H4 (cell line): ENCODE measurements around the gene CTNNA2. TPM values are rescaled to one million over a fixed set of nuclear protein-coding genes. Genes with fewer than 3 reads are reported as not detected.

Experiments
- DNase-seq: peaks from one replicate; pipeline ENCODE4 v3.0.0-alpha.2; 2015; ENCODE audit warnings: low spot score
- total RNA-seq: library from RNA; depleted of rRNA; stranded (reverse); fragments of >200 nt; shearing (Covaris generic); gene quantifications from 2 replicates; pipeline ENCODE4 v1.2.3, GENCODE V29; 2014

CTNNA2 gene
- total RNA-seq, 1 experiment from 2014 or later: 0.39 TPM

DNA sequence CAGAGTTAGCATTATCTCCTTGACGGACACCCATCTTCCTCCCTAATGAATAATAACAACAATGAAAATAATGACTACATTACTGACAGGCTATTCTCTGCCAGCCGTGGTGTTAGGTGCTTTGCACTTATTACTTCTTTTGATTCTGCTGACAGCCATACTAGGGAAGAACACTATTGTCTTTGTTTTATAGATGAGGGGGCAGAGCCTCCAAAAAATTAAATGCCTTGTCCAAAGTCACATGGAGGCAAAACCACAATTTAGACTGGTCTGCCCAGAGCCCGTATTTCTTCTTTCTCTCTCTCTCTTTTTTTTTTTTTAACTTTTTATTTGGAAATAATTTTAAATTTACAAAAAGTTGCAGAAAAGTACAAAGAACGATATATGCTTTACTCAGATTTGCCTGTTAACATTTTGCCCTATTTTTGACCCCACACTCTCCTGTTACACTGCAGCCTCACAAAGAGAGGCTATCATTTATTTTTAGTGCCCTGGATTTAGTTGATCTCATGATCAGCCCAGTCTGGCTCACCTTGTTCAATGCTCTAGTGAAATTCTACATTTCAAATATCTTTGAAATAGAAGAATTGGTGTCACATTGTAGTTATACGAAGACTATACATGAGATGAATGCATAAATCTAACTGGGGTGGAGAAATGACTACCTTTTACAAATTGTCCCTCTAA is 422.3 kb downstream of the CTNNA2 start:
- DNase-seq: no peak

DNA sequence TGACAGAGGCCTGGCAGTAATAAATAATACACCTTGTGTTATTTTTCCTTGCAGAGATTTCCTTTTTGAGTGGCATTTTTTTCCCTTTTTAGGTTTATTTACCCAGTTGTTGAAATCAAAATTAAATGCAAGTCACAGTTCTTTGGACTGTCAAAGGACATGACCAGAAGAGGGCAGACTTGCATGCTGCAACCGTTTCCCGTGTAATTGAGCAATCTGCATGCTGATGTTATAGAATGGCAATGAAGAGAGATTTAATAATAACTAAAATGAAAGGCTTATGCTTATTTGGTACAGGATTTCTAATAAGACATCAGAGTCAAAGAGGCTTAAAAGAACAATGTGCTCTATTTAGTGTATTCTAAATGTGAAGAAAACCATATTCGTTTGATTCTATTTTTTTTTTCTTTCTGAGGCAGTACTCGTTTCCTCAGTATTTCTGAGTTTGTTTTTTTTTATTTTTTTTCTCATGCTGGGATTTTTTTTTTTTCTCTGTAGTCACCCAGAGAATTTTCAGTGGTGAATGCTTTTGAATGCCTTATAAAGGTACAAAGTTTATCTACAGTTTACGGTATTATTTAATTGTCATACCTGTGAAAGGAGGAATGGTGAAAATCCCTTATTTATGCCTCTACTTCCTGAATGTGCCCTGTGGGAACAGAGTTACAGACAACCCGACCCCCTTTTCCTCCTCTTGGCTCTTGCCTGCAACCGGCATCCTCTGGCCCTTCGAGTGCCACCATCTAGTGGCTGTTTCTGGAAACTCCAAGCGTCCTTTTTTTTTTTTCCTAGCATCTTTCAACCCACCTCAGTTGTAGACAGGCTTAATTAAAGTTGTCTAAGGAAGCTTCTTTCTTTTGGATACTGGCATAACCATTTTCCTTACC is 423.2 kb downstream of the CTNNA2 start:
- DNase-seq: peak; percentile 83

DNA sequence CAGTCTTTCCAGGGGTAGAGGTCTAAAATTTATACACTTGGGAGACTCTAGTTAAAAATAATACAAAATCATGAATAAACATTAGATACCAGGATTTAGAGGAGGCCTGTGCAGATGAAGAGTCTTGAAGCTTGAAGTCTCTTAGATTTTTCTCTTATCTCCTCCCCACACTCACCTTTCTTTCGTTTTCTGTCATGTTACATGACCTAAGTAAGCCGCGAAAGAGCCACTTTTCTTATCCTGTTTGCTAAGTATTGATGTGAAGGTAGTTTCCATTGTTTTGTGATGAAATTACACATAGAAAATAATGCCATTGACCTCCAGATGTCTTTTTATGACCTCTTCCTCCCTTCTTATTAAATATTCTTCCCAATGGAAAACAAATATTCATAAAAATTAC is 423.9 kb downstream of the CTNNA2 start:
- no peak for DNase-seq

DNA sequence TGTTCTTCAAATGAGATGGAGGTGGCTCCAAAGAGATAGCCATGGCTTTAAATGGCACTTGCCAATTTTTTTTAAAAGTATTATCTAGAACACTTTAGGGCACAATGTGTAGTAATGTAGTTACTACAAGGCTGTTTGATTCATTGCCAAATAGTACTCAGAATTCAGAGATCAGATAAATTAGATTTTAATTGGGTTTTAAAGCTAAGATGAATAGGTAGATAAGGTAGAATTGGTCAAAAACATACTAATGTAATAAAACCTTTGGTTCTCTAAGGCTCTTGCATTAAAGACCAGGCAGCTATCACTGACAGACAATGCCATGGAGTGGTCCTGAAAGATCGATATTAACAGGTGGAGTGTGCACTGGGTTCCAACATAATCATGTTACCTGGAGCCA is 425.8 kb downstream of the CTNNA2 start:
- DNase-seq: no peak

DNA sequence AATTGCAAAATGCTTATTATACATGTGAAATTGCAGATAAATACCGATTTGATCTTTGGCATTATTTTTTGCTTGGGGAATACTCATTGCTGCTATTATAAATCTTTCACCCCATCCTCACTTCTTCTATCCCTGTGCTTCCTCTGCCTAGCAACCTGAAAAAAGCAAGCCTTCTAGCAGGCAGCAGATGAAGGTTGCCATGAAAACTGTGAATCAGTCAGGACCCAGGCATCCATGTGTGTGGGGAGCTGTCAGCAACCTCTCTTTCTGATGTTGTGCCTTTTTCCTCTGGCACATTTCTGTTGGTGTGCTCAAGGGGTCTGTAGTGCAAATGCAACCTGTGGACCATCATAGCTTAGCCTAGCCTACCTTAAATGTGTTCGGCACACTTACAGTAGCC is 427.5 kb downstream of the CTNNA2 start:
- no peak for DNase-seq

DNA sequence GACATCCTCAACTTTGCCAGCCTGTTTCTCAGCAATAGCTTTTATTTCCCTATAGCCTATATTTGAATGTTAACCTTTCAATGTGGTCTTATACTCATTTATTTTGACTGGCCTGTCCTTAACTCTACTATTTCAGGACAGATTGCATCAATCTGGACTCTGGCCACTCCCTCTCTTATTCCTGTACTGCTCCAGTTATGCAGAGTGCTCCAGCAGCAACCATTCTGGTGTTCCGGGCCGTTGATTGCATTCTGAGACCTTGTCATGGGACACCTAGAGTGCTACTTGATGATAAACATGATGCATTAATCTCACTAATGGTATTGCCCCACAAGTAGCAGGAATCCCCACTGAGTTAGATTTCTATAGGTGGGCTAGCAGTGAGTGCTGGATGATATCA is 428.3 kb downstream of the CTNNA2 start:
- no peak for DNase-seq

DNA sequence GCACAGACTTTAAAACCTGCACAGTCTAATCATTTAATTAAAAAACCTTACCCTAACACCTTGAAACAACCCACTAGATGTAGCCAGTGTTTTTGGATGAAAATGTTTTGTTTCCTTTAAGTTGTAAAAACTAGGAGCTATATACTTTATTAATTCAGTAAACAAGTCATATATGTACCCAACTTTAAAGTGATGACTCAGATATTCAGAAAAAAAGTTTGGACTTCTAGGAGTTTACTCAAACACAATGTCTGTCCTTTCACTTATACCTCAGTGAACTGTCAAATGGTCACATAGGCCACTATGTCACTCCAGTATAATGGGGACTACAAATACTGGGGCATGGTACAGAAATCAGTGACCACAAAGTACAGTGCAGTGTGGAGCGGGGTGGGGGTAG is 431.4 kb downstream of the CTNNA2 start:
- no peak for DNase-seq

DNA sequence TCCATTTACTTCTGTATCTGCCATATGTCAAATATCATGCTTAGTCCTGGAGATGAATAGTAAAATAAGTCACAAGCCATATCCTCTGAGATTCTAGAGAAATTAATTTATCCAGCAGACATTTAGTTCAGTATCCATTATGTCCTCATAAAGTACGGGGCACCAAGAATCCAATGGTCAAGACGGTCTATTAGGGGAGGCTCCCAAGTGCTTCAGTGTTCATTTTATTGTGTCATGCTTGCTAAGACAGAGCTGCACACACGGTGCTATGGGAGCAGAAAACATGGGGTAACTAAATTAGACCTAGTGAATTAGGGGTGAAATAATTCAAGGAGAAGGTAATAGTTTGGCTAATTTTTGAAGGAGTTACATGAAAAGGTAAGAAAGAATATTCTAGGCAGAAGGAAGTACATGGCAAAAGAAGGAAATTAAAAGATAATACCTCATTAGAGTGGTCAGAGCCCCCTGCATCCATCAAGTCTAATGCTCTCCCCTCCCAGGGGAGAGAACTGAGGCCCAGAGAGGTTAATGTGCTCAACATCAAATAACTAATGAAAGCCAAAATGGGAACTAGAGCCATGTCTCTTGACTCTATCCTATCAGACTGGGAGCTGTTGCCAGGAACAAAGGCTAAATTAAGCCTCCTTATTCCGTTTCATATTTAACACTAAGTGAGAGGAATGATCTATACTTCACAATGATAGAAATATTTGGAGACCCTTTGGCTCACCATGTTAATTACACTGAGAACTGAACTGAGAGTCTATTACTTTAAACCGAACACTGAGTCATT is 433.0 kb downstream of the CTNNA2 start:
- DNase-seq: no peak

DNA sequence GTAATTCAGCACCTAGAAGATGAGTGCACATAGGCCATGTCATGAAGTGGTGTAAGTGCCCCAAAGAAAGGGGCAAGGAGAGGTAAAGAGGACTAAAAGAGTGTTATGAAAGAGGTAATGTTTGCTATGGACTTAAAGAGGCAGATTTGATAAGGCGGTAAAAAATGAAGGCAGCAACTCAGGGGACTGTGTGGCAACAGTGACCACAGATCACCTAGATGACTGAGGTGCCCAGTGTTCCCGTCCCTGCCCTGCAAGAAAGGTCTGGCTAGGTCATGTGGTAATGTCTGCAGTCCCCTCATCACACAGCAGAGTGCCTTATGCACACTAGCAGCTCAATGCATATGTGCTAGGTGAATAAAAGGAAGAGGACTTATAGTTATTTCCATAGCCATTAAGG is 434.9 kb downstream of the CTNNA2 start:
- no peak for DNase-seq

DNA sequence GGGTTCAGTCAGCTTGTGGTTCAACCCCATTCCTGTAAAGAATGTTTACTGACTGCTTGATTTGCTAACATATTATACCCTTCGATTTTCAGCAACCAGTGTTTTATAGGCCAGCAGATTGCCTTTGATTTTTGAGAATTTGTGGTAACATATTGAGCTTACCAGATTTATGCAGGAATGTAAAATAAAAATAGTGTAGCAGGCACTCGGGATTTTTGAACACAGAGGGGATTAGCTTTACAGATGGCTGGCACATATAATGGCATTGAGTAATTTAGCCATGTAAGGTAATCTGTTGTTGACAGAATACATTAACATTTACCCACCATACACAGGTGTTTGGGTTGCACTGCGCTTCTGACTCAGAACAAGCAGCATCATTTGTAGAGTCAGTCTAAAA is 437.7 kb downstream of the CTNNA2 start:
- DNase-seq: no peak

DNA sequence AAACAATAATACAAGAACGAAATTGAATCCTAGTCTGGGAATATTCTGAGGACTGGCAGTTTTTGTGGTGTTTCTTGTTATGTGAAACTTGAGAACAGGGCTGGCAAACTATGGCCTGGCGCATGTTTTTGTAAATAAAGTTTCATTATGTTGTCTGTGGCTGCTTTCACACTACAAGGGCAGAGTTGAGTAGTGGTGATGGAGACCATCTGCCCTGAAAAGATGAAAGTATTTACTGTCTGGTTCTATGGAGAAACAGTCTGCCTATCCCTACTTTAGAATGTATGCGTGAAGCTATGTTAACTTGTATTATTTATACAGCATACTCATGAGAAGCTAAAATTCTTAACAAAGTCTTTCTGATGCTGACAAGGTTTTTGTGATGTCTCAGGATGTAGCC is 439.8 kb downstream of the CTNNA2 start:
- DNase-seq: peak; percentile 20

DNA sequence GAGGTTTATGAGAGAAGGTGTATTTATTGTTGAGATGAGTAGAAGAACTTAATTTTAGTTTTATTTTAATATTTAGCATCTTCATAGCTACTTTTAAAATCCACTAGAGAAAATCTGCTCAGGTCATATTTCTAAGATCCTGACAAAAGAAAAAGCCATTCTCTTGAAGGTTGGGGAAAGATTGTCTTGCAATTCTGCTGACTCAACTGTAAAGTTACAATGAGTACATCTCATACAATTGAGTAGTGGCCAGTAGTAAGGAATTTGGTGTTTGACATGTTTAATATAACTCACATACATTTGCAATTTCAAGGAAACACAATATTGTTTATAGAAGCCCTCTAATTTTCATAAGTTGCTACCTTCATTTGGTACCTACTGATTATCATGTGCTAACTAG is 447.2 kb downstream of the CTNNA2 start:
- no peak for DNase-seq

DNA sequence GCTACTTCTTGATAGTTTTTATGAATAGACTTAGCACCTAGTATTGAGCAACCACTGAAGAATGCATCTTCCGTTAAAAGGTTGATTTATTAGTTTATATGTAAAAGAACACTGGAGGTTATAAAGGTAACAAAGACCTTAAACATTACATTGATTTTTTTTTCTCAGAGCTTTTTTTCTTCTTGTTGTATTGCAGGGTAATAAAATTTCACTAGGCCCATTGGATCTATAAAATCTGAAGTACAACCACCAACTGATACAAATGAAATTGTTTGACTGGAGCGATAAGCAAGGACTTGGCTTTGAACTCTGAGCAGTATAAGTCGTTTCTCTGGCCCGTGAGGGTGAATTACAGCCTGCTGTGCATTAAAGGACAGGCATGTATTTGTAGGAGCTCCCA is 447.7 kb downstream of the CTNNA2 start:
- no peak for DNase-seq

DNA sequence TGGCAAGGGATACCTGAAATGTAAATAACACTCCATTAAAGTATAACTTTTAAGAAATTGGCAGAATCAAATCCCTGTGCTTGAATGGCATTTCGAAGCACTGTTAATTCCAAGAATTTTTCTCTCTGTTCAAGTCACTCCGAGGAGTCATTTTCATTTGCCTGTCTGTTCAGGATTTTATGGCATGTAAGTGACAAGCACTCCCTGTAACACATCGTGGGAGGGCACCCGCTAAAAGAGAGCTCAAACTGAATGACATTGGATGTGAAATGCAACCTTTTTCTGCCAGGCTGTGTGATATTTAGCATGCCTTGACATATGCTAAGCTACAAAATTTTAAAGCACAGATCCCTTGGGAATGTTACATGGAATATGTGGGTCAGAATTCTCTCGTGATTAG is 452.1 kb downstream of the CTNNA2 start:
- DNase-seq: no peak

DNA sequence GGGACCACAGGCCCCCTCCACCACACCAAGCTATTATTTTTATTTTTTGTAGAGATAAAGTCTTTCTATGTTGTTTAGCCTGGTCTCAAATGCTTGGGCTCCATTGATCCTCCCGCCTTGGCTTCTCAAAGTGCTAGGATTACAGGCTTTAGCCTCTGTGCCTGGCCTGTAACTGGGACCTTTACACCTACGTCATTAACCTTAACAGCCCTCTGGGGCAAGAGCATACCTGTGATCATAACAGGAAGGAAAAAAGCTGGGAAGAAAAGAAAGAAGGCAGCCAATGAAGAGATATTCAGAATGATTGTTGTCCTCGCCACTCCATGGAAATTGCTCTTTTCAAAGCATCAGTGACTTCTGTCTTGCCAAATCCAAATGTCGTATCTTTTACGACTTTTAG is 453.5 kb downstream of the CTNNA2 start:
- DNase-seq: no peak

DNA sequence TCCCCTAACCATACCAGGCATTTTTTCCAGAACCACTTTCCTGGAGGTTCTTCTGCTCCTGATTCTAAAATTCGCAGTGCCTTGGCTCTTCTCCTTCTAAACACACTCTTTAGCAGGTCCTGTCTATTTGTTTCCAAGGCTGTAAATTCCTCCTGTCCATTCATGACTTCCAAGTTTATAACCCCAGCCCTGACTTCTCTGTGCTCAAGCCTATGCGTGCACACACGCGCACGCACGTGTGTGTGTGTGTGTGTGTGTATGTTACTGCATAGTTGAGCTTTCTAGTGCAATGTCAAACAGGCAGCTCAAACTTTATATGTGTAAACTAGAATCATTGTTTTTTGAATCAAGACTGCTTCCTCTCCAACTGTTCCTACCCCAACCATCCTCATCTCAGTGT is 454.0 kb downstream of the CTNNA2 start:
- no peak for DNase-seq

DNA sequence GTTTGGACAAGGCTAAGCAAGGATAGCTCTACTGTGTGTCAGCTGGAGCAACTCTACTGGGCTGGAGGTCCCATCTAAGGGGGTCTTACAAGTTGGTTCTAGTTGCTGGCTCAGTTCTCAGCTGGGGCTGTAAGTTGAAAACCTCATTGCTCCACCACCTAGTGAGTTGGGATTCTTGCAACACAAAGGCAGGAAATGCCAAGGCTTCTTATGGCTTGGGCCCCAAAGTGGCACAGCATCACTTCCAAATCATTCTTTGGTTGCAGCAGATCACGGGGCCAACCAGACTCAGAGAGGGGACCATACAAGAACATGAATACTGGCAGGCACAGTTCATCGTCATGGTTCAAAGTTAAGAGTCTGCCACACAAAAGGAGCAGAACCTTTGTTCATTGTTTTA is 459.0 kb downstream of the CTNNA2 start:
- peak; percentile 24 for DNase-seq

DNA sequence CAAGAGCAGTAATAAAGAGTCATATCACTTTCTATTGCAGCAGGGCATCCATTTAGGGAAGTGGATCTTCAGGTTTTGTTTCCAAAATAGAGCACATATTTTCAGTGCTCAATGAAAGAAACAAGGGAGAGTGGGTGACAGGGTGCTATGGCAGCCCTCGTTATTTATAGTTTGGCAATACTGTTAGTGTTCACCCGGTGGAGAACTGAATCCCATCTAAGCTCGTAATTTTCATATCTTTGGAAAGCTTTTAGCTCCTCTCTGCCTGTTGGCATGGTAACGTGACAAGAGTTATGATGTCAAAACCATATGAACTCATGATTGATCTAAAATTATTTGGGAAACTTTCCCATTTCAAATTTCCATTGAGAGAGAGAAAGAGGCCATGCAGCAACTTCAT is 459.8 kb downstream of the CTNNA2 start:
- DNase-seq: no peak

DNA sequence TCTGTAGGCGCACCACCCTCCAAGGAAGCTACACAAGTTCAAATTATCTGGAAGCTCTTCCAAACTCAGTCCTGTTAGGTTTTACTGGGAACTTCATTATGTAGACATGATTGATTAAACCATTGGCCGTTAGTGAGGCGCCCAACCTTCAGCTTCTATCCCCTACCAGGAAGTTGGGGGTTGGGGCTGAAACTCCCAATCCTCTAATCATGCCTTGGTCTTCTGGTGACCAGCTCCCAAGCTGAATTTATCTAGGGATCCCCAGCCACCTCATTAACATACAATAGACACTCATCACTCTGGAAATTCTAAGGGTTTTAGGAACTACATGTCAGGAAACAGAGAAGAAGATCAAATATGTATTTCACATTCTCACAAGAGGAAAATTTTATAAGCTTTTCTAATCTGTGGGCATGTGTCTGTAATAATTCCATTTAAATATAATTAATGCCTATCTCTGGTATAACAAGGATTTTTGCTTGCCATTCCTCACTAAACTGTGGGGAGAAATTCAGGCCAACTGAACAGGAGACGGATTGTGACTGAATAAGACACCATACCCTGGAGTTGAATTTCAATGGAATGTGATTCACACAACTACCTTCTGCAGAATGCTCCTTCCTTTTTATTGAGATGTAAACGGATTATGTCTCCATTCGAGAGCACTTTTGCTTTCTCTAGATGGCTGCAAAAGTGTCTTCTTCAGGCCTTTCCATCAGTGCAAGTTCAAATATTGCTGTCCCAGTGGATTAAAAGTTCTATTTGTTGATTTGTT is 463.1 kb downstream of the CTNNA2 start:
- no peak for DNase-seq

DNA sequence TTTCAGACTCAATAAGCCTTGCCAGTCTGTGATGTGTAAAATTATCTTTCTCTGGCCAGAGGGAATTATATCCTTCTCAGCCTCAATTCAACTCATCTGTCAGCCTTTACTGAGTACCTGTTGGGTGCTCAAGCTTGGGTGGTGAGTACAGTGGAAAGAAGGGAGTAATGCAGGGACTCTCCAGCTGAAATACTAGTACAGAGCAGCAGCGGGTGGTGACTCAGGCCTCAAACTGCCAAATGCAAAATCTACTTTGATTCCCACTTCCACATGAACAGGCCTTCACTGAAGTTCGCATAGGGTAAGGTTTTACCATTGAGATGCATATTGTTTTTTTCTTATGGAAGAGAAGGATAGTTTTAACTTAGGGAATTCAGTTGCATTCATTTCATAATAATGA is 464.9 kb downstream of the CTNNA2 start:
- no peak for DNase-seq

DNA sequence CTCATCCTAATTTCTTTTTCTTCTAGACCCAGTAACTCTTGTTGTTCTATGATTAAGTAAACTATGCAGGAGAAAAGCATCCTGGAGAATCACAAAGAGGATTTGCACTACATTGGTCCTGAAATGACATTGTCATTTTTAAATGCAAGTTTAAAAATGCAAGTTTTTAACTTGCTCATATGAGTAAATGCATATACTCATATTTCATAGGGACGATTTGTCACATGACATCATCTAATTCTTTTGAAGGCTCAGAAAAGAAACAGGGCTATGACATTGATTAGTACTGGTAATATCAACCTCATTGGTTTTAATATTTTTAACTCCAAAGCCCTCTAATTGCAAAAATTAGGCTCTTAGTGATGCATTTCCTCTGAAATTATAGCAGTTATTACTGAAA is 467.3 kb downstream of the CTNNA2 start:
- DNase-seq: no peak

DNA sequence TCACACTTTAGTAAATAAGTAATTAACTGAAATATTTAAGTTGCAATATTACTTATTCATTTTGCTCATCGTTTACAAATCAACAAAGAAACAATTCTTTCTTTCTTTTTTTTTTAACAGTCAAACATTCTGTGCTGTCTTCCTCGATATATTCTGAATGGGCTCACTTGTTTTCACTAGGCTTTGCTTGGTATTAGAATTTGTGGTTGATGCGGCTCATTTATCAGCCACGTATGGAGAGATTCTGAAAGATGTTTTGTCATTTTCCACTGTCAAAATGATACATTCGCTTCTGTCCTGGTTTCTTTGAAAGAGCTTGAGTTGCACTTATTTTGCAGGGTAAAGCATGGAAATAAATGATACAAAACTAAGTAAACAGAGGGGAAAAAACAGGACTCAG is 468.0 kb downstream of the CTNNA2 start:
- no peak for DNase-seq
